HG03469 (cell line): Measurements from ENCODE around the gene BICRA.
"Not testable (repeated sequence)": the region's sequence is repeated elsewhere in the genome, so short reads cannot be mapped to it uniquely, and the experiment has no call there.

Source experiments
- ATAC-seq: cut with Tn5 transposase; IDR thresholded peaks from one replicate; pipeline ENCODE4 v1.9.1; 2021; ENCODE audit warnings: mild to moderate bottlenecking, moderate library complexity, moderate number of reproducible peaks; ENCODE audit not compliant: unreplicated experiment

BICRA gene

GRCh38 chr19:47658431-47659348 is 49.8 kb downstream of the BICRA start:
- ATAC-seq: no peak

- ATAC-seq: no peak
Observed at GRCh38 chr19:47660435-47660832, 51.5 kb downstream of the BICRA start.

- no peak for ATAC-seq
Observed at GRCh38 chr19:47661161-47661560, 52.2 kb downstream of the BICRA start.

GRCh38 chr19:47661611-47662010 is 52.7 kb downstream of the BICRA start:
- ATAC-seq: no peak

GRCh38 chr19:47663435-47663910 is 54.5 kb downstream of the BICRA start:
- ATAC-seq: no peak

GRCh38 chr19:47663911-47664771 is 55.2 kb downstream of the BICRA start:
- ATAC-seq: no peak

- not testable (repeated sequence) for ATAC-seq
Observed at GRCh38 chr19:47668556-47668955, 59.6 kb downstream of the BICRA start.

GRCh38 chr19:47670736-47671135 is 61.8 kb downstream of the BICRA start:
- no peak for ATAC-seq

- no peak for ATAC-seq
Observed at GRCh38 chr19:47671499-47671898, 62.6 kb downstream of the BICRA start.

GRCh38 chr19:47673426-47673825 is 64.5 kb downstream of the BICRA start:
- ATAC-seq: no peak

- no peak for ATAC-seq
Observed at GRCh38 chr19:47674548-47674947, 65.6 kb downstream of the BICRA start.

GRCh38 chr19:47675271-47675670 is 66.3 kb downstream of the BICRA start:
- no peak for ATAC-seq

GRCh38 chr19:47675859-47676258 is 66.9 kb downstream of the BICRA start:
- no peak for ATAC-seq

- ATAC-seq: no peak
Observed at GRCh38 chr19:47676811-47677210, 67.9 kb downstream of the BICRA start.

- ATAC-seq: no peak
Observed at GRCh38 chr19:47679251-47679900, 70.4 kb downstream of the BICRA start.

GRCh38 chr19:47679922-47680857 is 71.3 kb downstream of the BICRA start:
- ATAC-seq: no peak

- ATAC-seq: no peak
Observed at GRCh38 chr19:47680858-47681332, 72.0 kb downstream of the BICRA start.

- no peak for ATAC-seq
Observed at GRCh38 chr19:47681388-47681787, 72.5 kb downstream of the BICRA start.

GRCh38 chr19:47681936-47682335 is 73.0 kb downstream of the BICRA start:
- no peak for ATAC-seq

- no peak for ATAC-seq
Observed at GRCh38 chr19:47682939-47683338, 74.0 kb downstream of the BICRA start.
